HL-60 (cell line): ENCODE data around the gene RAB23.
A peak's percentile ranks its signal among the peaks of the same experiment; 100 is the strongest.

Source experiments
- DNase-seq, 2 experiments: peaks; one replicate each; pipeline ENCODE4 v3.0.0-alpha.2; 2010 to 2020; ENCODE audit warnings: low read depth in 1 of 2, low spot score in 1 of 2
- H3K27ac ChIP-seq: fragments of 250-450 bp; sonication (Bioruptor Pico); replicated peaks from 2 replicates; pipeline ENCODE4 v1.5.1; 2020; ENCODE audit warnings: mild to moderate bottlenecking, moderate library complexity
- H3K27me3 ChIP-seq: fragments of 250-450 bp; sonication (Bioruptor Pico); 2 replicates; pipeline ENCODE4 v1.5.1; 2021; ENCODE audit warnings: mild to moderate bottlenecking, moderate library complexity; ENCODE audit not compliant: insufficient read depth, poor library complexity, severe bottlenecking
- H3K4me3 ChIP-seq: replicated peaks from 2 replicates; pipeline ENCODE4 v1.5.1; 2011; ENCODE audit warnings: mild to moderate bottlenecking, control low read depth, low read length; ENCODE audit not compliant: insufficient read depth
- CTCF ChIP-seq: IDR thresholded peaks from one replicate; pipeline ENCODE4 v1.5.1; 2011; ENCODE audit warnings: low read length, control low read depth, inconsistent platforms; ENCODE audit not compliant: insufficient read depth
- GABPA ChIP-seq: IDR thresholded peaks from 2 replicates; pipeline ENCODE4 v1.6.1; 2012; ENCODE audit warnings: low read depth
- POLR2AphosphoS5 ChIP-seq: IDR thresholded peaks from 2 replicates; pipeline ENCODE4 v1.6.1; 2012; ENCODE audit warnings: low read depth
- REST ChIP-seq: IDR thresholded peaks from 2 replicates; pipeline ENCODE4 v1.6.1; 2012; ENCODE audit warnings: low read depth; ENCODE audit not compliant: insufficient replicate concordance
- SPI1 ChIP-seq: IDR thresholded peaks from 2 replicates; pipeline ENCODE4 v1.6.1; 2012; ENCODE audit warnings: low read depth, mild to moderate bottlenecking, borderline replicate concordance

The RAB23 gene

GRCh38 chr6:57226221-57226620 is 4.1 kb upstream of the RAB23 start:
- H3K27me3 ChIP-seq: peaks cover 3% of the 10 kb centered on the region
- no peak for DNase-seq
- TF ChIP-seq GABPA: no peak
- no peak for TF ChIP-seq CTCF
- TF ChIP-seq SPI1: no peak
- no peak for TF ChIP-seq REST
- no peak for TF ChIP-seq POLR2AphosphoS5
- H3K27ac ChIP-seq: no peak overlapping the region
- no peak overlapping the region for H3K4me3 ChIP-seq

GRCh38 chr6:57224769-57225515 is 2.8 kb upstream of the RAB23 start:
- no peak overlapping the region for H3K4me3 ChIP-seq
- peaks cover 3% of the 10 kb centered on the region for H3K27me3 ChIP-seq
- no peak for DNase-seq
- H3K27ac ChIP-seq: no peak overlapping the region
- TF ChIP-seq CTCF: no peak
- TF ChIP-seq POLR2AphosphoS5: no peak
- no peak for TF ChIP-seq SPI1
- TF ChIP-seq GABPA: no peak
- TF ChIP-seq REST: no peak

GRCh38 chr6:57222743-57223077 is 603 bp upstream of the RAB23 start:
- Histone ChIP-seq H3K4me3 (peak overlapping the region; percentile 99), H3K27ac (no peak overlapping the region; the same call in 1 of the 2 replicates), H3K27me3 (no peaks in the 10 kb centered on the region)
- DNase-seq: no peak
- TF ChIP-seq POLR2AphosphoS5 (no peak), SPI1 (no peak), REST (no peak)
